DND-41 (cell line): ENCODE data around the gene PITPNC1.

Experiments
- ATAC-seq: fragments of 200-7000 bp; cut with Tn5 transposase; 3 replicates; pipeline ENCODE4 v1.9.1; 2021; ENCODE audit warnings: low read depth; ENCODE audit not compliant: insufficient read depth
- DNase-seq: peaks from one replicate; pipeline ENCODE4 v3.0.0-alpha.2; 2020
- H2AFZ ChIP-seq: 2 replicates; pipeline ENCODE4 v1.6.0; 2012; ENCODE audit warnings: low read depth, low read length
- H3K27ac ChIP-seq: 2 replicates; pipeline ENCODE4 v1.5.1; 2012; ENCODE audit warnings: low read length, inconsistent platforms
- H3K27me3 ChIP-seq: fragments of 200-600 bp; sonication (generic); 2 replicates; pipeline ENCODE4 v1.6.0; 2012; ENCODE audit warnings: low read length, mild to moderate bottlenecking, inconsistent platforms; ENCODE audit not compliant: insufficient read depth, poor library complexity
- H3K36me3 ChIP-seq: 2 replicates; pipeline ENCODE4 v1.5.1; 2012; ENCODE audit warnings: low read length, inconsistent platforms; ENCODE audit not compliant: insufficient read depth
- H3K4me1 ChIP-seq: 2 replicates; pipeline ENCODE4 v1.5.1; 2012; ENCODE audit warnings: mild to moderate bottlenecking, low read length; ENCODE audit not compliant: insufficient read depth
- H3K4me2 ChIP-seq: 2 replicates; pipeline ENCODE4 v1.6.0; 2012; ENCODE audit warnings: mild to moderate bottlenecking, moderate library complexity, low read length, inconsistent platforms; ENCODE audit not compliant: insufficient read depth
- H3K4me3 ChIP-seq, 2 experiments: fragments of 200-600 bp in 1 of 2; shearing (Covaris generic) in 1 of 2; 2 replicates each; pipeline ENCODE4 v1.5.1; 2012 to 2016; ENCODE audit warnings: inconsistent platforms in 2 of 2, low read length in 2 of 2, mild to moderate bottlenecking in 2 of 2, low read depth in 1 of 2, moderate library complexity in 1 of 2
- H3K79me2 ChIP-seq: 2 replicates; pipeline ENCODE4 v1.6.0; 2012; ENCODE audit warnings: low read length, inconsistent platforms; ENCODE audit not compliant: insufficient read depth
- H3K9ac ChIP-seq: 2 replicates; pipeline ENCODE4 v1.6.0; 2012; ENCODE audit warnings: low read depth, mild to moderate bottlenecking, inconsistent platforms, low read length, moderate library complexity
- H3K9me3 ChIP-seq: 2 replicates; pipeline ENCODE4 v1.5.1; 2012; ENCODE audit warnings: low read length, moderate library complexity, mild to moderate bottlenecking, inconsistent platforms; ENCODE audit not compliant: insufficient read depth, severe bottlenecking
- H4K20me1 ChIP-seq: 2 replicates; pipeline ENCODE4 v1.6.0; 2012; ENCODE audit warnings: low read length; ENCODE audit not compliant: insufficient read depth
- EZH2 ChIP-seq: IDR thresholded peaks from 3 replicates; pipeline ENCODE4 v1.6.1; 2012; ENCODE audit warnings: borderline replicate concordance, low read depth, mild to moderate bottlenecking, moderate library complexity, low read length, inconsistent platforms; ENCODE audit not compliant: severe bottlenecking
- TF ChIP-seq, protein P1 (sequence below): IDR thresholded peaks from 2 replicates; pipeline ENCODE4 v1.5.1; 2012; ENCODE audit warnings: borderline replicate concordance, low read length, moderate library complexity, mild to moderate bottlenecking; ENCODE audit not compliant: poor library complexity, severe bottlenecking; ENCODE audit errors: extremely low read depth

The PITPNC1 gene

DNA sequence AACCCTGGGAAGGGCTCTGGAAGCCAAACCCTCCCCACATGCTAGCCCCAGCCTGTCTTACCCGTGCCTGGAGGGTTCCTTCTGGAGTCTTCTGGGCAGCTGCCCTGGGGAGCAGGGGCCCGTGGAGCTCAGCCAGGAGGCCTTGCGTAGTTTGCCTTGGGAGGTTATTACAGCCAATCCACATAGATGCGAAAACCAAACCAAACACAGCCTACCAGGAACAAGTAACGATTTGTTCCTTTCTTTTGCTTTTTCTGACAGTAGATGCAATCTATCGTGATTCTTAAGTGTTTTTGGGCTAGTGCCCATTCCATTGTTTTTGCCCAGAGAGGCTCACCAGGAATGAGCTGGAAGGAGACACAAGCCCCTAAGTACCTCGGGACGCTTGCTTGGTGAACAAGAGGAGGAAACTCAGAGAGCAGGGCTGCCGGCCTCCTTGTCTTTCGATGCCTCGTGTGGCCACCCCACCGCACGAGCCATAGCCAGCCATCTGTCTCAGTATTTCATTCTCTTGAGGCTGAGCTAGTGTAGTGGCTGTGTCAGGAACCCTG is 238.0 kb downstream of the PITPNC1 start:
- TF ChIP-seq, protein P1, sequence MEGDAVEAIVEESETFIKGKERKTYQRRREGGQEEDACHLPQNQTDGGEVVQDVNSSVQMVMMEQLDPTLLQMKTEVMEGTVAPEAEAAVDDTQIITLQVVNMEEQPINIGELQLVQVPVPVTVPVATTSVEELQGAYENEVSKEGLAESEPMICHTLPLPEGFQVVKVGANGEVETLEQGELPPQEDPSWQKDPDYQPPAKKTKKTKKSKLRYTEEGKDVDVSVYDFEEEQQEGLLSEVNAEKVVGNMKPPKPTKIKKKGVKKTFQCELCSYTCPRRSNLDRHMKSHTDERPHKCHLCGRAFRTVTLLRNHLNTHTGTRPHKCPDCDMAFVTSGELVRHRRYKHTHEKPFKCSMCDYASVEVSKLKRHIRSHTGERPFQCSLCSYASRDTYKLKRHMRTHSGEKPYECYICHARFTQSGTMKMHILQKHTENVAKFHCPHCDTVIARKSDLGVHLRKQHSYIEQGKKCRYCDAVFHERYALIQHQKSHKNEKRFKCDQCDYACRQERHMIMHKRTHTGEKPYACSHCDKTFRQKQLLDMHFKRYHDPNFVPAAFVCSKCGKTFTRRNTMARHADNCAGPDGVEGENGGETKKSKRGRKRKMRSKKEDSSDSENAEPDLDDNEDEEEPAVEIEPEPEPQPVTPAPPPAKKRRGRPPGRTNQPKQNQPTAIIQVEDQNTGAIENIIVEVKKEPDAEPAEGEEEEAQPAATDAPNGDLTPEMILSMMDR: no peak
- TF ChIP-seq EZH2: no peak
- Histone ChIP-seq H3K27ac (no peak overlapping the region), H3K9me3 (no peaks in the 10 kb centered on the region), H3K4me1 (no peaks in the 10 kb centered on the region), H4K20me1 (no peaks in the 10 kb centered on the region), H3K27me3 (no peaks in the 10 kb centered on the region), H3K79me2 (no peaks in the 10 kb centered on the region), H3K4me3 (no peak overlapping the region), H3K4me2 (no peak overlapping the region), H3K36me3 (no peaks in the 10 kb centered on the region), H3K9ac (no peak overlapping the region), H2AFZ (no peak overlapping the region)
- no peak for DNase-seq
- ATAC-seq: no peak

DNA sequence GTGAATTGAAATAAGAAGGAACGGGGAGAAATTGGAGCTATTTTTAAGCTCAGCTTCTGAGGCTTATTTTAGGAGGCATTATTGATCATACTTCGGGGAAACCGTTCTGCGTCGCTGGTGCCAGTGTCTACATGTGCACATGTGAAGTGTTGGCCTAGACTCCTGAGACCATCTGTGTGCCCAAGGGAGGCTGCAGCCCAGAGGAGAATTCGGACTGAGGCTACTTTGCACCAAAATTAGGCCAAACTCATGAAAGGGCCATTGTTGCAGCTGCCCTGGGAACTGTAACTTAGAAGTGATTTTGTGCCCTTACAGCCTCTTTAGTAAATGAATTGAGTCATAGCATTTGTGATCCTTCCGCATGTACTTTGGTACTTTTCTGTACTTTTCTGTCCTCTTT is 238.7 kb downstream of the PITPNC1 start:
- H4K20me1 ChIP-seq: no peaks in the 10 kb centered on the region
- no peak overlapping the region for H3K27ac ChIP-seq
- TF ChIP-seq, protein P1: no peak
- no peaks in the 10 kb centered on the region for H3K79me2 ChIP-seq
- H3K4me1 ChIP-seq: no peaks in the 10 kb centered on the region
- DNase-seq (no peak), ATAC-seq (no peak)
- no peak overlapping the region for H2AFZ ChIP-seq
- no peak overlapping the region for H3K4me3 ChIP-seq
- no peaks in the 10 kb centered on the region for H3K27me3 ChIP-seq
- no peaks in the 10 kb centered on the region for H3K36me3 ChIP-seq
- H3K4me2 ChIP-seq: no peak overlapping the region
- no peaks in the 10 kb centered on the region for H3K9me3 ChIP-seq
- no peak overlapping the region for H3K9ac ChIP-seq

DNA sequence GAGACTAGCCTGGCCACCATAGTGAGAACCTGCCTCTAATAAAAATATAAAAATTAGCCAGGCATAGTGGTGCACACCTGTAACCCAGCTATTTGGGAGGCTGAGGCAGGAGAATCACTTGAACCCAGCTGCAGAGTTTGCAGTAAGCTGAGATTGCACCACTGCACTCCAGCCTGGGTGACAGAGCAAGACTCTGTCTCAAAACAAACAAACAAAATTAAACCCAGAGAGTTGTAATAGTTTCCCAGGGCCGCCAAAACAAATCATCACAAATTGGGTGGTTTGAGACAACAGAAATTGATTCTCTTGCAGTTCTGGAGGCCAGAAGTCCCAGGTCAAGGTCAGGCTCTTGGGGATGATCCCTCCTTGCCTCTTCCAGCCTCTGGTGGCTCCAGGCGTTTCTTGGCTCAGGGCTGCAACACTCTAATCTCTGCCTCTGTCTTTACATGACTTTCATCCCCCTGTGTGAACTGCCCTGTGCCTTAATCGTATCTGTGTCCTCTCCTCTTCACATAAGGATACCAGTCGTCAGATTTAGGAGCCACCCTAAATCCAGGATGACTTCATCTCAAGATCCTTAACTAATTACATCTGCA is 240.3 kb downstream of the PITPNC1 start:
- no peaks in the 10 kb centered on the region for H3K4me1 ChIP-seq
- H3K27ac ChIP-seq: no peak overlapping the region
- DNase-seq (no peak), ATAC-seq (no peak)
- TF ChIP-seq EZH2: no peak
- TF ChIP-seq, protein P1: no peak
- no peaks in the 10 kb centered on the region for H3K9me3 ChIP-seq
- H3K27me3 ChIP-seq: no peaks in the 10 kb centered on the region
- H4K20me1 ChIP-seq: no peaks in the 10 kb centered on the region
- H3K4me3 ChIP-seq: no peak overlapping the region
- no peaks in the 10 kb centered on the region for H3K79me2 ChIP-seq
- no peak overlapping the region for H3K4me2 ChIP-seq
- no peaks in the 10 kb centered on the region for H3K36me3 ChIP-seq
- H2AFZ ChIP-seq: no peak overlapping the region
- H3K9ac ChIP-seq: no peak overlapping the region
